HG03139 (cell line): Measurements from ENCODE around the gene IFNA8.
"Not testable (repeated sequence)": the region's sequence is repeated elsewhere in the genome, so short reads cannot be mapped to it uniquely, and the experiment has no call there.

Source experiments
- ATAC-seq: cut with Tn5 transposase; IDR thresholded peaks from one replicate; pipeline ENCODE4 v1.9.1; 2021; ENCODE audit not compliant: unreplicated experiment

IFNA8 gene

GRCh38 chr9:21408817-21409216 is at the start of gene IFNA8:
IFNA8 (plus strand) TSS chr9:21409117; CDS start chr9:21409177, 60 bp downstream.
- ATAC-seq = no peak

DNA sequence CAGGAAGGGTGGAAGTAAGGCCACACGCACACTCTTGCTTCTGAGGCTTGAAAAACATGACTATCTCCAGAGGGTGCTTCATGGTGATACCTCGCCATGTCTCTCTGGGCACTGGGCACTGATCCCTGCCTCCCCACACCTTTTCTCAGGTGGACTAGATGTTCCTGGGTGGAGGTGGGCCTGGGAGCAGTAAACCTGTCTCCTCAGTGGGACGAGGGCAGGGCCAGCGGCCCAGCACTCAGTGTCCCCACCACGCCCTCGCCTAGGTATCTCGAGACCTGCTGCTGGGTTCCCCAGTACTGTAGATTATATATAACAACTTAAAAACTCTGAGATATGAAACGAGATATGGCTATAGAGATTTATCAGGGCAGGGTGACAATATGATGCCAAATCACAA is 46.6 kb upstream of the IFNA8 start:
- no peak for ATAC-seq

DNA sequence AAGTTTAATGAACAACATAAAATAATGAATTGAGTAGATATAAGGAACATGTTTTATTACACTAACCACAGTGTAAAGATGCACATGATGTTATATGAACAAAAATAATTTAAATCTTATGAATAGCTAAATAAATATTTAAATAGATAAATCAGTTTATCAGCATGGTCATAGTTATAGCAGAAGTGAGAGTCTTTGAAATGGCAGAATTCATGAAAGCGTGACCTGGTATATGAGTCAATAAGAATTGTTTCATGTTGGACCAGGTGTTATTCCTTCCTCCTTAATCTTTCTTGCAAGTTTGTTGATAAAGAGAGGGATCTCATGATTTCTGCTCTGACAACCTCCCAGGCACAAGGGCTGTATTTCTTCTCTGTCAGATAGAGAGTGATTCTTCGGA is 41.7 kb upstream of the IFNA8 start:
- peak; percentile 64 for ATAC-seq

- ATAC-seq = no peak
These were observed 41.0 kb upstream of the IFNA8 start, which contains the start of gene IFNA13 for GRCh38 chr9:21367957-21368356. IFNA13 (minus strand) TSS chr9:21368057; CDS start chr9:21368010, 47 bp downstream.

DNA sequence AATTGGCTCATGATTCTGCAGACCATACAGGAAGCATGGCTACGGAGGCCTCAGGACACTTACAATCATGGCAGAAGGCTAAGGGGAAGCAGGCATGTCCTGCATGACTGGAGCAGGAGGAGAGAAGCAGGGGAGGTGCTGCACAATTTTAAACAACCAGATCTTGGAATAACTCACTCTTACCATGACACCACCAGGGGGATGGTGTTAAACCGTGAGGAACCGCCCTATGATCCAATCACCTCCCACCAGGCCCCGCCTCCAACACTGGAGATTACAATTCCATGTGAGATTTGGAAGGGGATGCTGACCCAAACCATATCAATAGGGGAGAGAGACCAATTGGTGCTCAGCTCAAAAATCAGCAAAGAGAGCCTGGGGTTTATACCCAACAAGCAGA is 37.5 kb upstream of the IFNA8 start:
- not testable (repeated sequence) for ATAC-seq

DNA sequence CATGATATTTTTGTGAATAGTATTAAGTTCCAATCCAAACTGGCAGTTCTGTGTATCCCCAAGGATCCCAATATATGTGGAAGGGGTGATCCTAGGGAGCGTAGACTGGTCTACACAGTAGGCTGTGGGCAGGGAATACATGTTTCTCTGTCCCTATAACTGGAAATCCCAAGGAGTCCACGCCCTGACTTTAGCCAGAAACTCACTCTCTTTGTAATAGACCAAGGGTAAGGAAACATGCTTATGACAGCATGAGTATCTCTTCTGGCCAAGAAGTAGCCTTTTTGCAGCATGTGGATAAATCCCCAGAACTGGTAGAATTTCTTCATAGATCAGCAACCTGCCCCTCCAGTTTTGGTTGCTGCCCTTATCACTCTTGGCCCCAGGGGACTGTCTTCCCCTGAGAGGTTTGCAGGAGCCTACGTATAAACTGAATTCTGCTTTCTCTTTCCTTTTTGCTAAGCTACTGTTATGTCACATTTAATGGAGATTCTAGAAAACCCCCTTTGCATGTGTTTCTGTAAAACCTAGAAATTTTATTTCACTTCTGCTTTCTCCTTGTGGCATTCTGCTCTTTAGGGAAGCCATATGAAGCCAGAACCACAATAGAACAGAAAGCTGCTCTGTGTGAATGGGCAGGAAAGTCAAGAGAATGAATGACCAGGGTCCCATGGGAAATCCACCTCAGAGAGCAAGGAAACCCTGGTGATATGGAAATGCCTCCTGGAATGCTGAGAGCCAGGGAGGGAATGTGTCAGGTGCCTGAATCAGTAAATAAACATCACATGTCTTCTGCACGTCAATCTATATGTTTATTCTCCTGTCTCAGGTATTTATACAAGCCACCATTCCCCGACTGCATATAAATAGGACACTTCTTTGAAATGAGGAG is 27.2 kb upstream of the IFNA8 start:
- ATAC-seq = peak; percentile 96

- ATAC-seq = no peak
These were observed 25.3 kb upstream of the IFNA8 start for GRCh38 chr9:21383627-21384026.

GRCh38 chr9:21385131-21385670 is 23.7 kb upstream of the IFNA8 start, which contains the start of gene IFNA2:
IFNA2 (minus strand) TSS chr9:21385398; CDS start chr9:21385329, 69 bp downstream.
- ATAC-seq = no peak

GRCh38 chr9:21392270-21392669 is 16.6 kb upstream of the IFNA8 start:
- peak; percentile 80 for ATAC-seq

- peak; percentile 59 for ATAC-seq
These were observed 12.9 kb upstream of the IFNA8 start for GRCh38 chr9:21395778-21396717.

GRCh38 chr9:21398955-21399489 is 9.9 kb upstream of the IFNA8 start:
- no peak for ATAC-seq

- no peak for ATAC-seq
These were observed 9.0 kb upstream of the IFNA8 start for GRCh38 chr9:21399956-21400355.

GRCh38 chr9:21402386-21403251 is 6.3 kb upstream of the IFNA8 start:
- ATAC-seq = no peak

DNA sequence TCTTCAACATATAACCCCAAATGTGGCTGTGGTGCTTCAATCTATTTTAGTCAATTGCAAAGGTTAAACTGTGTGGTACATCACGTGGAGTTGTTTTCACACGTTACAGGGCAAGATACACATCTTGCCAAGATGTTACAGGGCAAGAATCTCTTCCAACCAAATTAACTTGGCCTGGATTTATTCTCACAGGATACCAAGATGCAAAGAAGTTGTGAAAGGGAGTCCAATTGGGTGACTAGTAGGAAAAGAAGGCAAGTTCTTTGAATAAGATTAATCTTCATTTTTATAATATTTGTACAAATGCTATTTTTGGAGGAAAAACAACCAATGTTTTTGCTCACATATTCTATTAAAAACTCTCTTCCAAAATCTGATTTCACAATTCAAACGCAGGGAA is 4.8 kb upstream of the IFNA8 start:
- ATAC-seq = no peak

DNA sequence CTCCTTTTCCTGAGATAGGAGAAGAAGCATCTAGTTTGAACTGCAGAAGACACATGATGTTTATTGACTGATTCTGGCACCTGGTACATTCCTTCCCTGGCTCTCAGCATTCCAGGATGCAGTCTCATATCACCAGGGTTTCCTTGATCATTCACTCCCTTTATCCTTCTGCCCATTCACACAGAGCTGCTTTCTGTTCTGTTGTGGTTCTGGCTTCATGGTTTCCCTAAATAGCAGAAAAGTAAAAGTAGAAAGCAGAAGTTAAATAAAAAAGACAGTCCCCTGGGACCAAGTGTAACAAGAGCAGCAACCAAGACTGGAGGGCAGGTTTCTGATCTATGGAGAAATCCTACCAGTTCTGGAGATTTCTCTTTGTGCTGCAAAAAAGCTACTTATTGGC is 3.2 kb downstream of the IFNA8 start:
- ATAC-seq = no peak

- no peak for ATAC-seq
These were observed 4.2 kb downstream of the IFNA8 start for GRCh38 chr9:21413151-21413550.

DNA sequence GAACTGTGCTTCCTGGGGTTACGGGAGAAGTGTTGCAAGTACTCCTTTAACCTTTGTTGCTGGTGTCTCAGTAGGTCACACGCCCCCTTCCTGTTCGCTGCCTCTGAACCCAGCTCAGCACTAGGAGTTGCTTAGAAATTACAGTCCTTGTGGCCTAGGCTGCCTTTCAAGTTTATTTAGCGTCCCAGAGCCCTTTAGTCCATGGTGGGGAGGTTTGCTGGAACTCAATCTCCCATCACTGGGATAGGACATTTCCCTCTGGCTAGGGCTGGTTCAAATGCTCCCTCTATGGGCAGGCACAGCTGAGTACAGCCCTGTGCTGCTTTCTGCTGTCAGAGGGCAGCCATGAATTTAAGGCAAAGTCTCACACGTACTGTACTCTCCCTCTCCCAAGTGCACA is 4.7 kb downstream of the IFNA8 start:
- no peak for ATAC-seq

GRCh38 chr9:21414220-21414940 is 5.5 kb downstream of the IFNA8 start:
- no peak for ATAC-seq

DNA sequence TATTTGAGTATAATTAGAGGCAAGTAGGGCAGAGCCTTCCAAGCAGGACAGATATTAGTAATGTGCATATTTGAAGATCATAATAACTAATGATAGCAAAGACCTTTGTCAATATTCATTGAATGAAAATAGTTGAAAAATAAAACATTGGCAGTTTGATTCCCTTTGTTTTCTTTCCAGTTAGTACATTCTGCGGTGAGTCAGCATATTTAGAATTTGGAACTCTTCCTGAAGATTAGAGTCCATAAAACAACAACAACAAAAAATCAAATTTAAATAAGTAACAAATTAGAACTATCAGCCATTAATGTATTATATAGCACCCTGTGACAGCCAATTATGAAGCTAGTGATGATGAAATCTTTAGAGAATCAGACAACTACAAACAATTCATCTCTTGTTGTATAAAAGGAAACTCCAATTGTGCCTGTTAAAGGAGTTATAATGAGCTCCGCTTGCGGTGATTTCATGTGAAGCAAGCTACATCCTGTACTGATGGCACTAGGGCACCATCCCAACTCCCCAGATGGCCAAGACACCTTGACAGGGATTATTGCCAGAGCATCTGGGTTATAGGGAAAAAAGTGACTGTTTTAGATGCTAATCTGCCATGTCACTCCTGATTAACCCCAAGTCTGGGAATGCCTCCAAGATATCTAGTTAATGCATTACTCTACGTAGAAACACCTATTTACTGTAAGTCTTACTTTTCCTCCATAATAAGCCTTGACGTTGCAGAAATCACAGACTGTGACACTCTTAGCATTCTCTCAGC is 6.8 kb downstream of the IFNA8 start:
- ATAC-seq = no peak
